CD4-positive, alpha-beta T cell treated with Interleukin-10 for 1 hour (primary cell): ENCODE results near the gene HSD11B1L.
"Not testable (repeated sequence)": the region's sequence is repeated elsewhere in the genome, so short reads cannot be mapped to it uniquely, and the experiment has no call there.

Experiments
- DNase-seq: peaks from one replicate; pipeline ENCODE4 v3.0.0-alpha.2; 2020

Gene HSD11B1L

DNA sequence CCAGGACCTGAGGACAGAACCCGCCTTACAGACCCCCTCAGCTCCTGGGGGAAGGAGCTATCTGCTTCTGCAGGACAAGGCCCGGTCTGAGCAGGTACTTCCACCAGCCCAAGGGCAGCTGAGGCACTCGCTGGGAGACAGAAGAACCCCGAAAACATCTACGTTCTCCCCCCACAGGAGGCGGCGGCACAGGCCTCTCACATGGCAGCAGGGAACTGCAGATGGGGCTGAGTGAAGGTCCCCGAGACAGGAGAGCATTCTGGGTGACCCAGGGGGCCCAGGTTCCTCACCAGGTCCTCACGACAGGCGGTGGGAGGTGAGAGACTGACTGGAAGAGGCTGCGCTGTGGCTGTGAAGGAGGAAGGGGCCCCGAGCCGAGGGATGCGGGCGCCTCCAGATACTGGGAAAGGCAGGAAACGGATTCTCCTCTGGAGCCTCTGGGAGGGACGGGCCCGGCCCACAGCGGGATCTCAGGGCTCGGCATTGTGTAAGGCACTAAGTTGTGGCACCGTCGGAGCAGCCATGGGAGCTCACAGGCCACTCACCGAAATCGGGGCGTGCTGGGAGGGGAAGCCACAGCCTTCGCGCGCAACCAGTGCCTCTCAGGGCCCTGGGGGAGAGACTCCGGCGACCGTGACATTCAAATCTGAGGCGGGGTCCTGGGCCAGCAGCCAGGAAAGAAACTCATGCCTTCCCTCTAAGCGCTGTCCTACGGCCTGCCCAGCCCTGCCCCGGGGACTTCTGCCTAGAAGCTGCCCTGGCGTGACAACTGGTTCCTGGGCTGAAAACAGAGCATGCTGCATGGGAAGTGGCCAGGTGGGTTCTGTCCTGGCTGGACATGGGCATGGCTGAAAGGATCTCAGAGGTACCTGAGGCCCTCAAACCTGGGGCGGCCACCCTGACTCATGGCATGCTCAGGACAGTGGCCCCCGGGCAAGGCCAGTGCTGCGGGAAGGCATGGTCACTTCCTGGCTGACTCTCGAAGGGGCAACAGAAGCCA, 23.3 kb downstream of the HSD11B1L start:
- DNase-seq, result no peak

DNA sequence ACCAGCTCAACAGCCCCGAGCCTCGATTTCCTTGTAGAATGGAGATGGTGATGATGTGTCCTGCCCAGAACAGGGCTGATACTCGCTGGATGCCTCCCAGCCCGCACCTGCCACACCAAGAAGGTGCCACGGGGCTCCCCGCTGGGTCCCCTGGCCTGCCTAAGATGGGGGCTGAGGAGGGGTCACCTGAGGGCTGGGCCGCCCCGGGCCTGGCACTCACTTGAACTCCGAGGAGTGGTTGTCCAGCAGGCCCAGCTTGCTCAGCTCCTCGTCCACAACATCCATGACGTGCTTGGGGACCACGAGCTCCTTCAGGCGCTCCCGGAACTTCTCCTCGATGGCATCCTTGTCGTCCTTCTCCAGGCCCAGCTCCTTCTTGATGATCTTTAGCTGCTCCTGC, 24.7 kb downstream of the HSD11B1L start:
- no peak for DNase-seq

DNA sequence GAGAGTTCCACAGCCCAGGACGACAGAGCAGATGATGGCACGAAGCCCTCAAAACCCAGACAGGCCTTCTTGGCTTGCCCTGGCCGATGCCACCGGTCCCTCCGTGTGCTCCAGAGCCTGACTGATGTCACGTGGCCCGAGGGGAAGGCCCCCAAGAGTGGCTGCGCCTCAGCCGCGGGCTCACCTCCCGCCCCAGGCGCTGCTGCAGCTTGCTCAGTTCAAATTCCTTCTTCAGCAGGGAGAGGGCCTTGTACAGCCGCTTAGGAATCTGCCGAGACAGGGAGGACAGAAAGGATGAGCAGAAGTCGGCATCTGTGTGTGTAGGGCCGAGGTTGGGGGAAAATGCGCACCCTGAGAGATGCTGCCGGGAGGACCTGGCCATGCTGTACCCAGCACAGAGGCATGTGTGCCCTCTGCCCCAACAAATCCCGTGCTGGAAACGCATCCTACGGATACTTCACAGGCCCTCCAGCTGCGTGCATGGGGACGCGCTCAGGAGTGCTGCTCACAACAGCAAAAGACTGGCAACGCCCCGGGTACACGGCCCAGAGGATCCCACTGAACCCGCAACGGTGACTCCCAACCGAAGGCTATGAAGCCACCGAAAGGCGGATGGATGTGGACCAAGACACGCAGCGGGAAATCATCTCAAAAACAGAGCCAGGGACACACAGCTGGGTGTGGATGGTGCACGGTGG, 26.2 kb downstream of the HSD11B1L start:
- no peak for DNase-seq

DNA sequence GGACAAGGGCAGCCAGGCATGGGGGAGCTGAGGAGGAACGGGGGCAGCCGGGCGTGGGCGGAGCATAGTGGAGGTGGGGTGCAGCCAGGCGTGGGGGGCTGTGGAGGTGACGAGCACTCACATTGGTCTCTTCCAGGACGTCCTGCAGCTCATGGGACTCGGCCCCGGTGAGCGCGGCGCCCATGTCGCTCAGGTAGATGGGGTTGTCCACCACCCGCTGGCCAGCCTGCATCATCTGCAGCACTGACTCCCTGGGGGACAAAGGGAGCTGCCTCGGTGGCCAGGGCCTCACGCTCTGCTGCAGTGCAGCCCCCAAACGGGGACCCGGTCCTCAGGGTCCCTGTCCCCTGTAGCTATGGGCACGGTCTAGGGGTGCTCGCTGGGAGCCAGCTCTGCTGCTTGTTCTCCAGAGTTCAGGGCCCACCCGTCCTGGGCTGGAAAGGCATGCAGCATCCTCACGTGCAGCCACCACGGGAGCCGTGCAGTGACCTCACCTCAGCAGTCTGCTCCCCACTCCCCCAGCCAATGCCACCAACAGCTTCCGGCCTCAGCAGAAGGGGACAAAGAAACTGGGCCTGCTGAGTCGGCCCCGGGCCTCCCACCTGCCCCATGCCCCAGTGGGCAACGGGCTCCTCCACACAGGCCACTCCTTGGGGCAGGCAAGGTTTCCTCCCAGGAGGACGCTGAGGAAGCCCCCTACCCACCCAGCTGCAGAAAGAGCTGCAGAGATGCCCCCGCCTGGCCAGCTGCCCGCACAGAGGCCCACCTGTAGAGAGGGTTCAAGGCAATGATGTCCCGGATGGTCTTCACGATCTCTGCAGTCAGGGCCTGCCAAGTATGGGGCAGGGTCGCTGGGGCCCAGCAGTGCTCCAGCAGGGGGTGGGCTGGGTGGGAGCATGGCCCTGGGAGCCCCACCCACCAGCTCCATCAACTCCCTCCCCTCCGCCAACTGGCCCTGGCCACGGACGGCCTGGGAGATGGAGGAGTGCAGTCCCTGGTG, 27.0 kb downstream of the HSD11B1L start:
- DNase-seq, result no peak

DNA sequence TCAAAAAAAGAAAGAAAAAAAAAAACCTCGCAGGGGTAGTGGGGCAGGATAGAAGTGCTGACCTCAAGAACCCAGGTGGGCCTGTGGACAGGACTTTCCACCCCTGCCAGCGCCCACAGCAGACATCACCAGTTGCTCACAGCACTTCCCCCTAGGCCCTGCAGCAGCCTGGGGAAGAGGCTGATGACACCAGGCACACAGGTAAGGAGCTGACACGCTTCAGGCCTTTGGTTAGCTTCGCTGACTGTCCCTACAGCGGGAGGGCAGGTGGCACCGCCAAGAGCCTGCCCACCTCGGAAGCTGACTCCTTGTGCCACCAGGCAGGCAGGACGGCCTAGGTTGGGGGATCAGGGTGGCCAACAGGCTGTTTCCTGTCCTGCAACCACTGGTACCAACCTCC, 30.2 kb downstream of the HSD11B1L start:
- no peak for DNase-seq

DNA sequence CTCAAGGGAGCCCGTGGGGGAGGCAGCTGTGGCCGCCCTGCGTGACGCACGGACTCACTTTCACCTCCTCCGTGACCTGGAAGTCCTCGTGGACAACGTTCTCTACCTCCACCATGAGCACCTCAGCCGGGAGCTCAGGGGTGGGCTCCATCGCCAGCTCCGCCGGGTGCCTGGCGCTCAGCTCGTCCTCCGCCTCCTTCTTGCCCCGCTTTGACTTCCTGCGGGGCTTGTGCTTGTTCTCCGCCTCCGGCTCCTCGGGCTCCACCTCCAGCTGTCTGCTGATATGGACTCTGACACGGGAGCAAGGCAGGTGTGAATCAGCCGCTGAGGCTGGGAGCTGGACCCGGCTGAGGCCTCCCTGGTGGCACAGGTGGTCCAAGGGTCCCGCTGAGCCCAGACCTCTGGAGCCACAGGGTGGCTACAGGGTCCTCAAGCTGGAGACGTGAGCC, 30.9 kb downstream of the HSD11B1L start:
- DNase-seq, result no peak

DNA sequence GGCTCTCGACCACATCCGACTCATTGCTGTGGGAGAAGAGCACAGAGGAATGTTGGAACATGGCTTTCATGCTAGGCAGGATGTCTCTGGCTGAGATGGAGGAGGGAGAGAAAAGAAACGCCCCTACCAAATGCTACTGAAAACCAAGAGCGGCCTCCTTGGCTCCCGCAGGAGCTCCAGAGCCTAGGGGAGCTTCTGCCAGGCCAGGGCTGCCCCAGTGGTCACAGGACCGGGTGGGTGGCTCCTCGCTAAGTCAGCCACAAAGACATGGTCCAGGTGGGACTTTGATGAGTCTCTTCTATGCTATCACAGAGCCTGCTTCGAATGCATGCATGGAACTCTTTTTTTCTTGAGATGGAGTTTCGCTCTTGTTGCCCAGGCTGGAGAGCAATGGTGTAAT, 32.4 kb downstream of the HSD11B1L start:
- no peak for DNase-seq

DNA sequence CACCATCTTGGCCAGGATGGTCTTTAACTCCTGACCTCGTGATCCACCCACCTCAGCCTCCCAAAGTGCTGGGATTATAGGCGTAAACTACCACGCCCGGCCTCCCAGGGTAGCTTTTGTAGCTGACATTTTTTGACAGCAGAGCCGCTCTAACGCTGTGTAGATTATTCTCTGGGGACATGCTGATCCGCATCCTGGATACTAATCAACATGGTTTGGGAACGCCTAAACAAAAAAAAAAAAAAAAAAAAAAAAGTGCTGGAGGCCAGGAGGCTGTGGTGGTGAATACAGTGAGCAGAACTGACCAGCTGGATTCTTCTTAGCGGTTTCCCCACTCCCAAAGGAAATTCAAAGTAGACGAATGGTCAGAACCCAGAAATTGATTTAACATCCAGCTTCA, 34.0 kb downstream of the HSD11B1L start:
- DNase-seq, result no peak

DNA sequence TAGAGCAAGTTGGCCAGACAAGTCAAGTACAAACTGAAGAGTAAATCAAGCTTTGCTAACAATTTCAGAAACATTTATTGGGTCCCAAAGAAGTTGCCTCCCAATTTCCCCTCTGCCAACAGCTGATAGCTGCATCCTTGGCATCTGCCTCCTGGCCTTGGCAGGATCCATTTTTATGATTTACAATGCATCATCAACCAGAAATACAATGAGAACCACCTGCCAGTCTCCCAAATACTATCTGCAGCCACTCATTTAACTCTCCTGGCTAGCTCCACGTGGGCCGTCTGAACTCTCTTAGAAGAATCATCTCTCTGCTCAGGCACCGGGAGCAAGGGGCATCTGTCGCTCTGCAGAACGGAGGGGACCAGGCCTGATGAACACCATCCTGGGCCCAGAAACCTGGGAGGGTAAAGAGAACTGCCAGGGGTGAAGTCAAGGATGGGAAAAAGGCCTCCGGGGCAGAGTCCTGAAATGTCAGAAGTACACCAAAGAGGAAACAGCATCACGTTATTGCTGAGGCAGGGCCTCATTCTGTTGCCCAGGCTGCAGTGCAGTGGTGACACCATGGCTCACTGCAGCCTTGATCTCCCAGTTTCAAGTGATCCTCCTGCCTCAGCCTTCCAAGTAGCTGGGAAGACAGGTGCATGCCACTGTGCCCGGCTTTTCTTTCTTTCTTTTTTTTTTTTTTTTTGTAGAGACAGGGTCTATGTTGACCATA, 36.5 kb downstream of the HSD11B1L start:
- DNase-seq, result no peak

DNA sequence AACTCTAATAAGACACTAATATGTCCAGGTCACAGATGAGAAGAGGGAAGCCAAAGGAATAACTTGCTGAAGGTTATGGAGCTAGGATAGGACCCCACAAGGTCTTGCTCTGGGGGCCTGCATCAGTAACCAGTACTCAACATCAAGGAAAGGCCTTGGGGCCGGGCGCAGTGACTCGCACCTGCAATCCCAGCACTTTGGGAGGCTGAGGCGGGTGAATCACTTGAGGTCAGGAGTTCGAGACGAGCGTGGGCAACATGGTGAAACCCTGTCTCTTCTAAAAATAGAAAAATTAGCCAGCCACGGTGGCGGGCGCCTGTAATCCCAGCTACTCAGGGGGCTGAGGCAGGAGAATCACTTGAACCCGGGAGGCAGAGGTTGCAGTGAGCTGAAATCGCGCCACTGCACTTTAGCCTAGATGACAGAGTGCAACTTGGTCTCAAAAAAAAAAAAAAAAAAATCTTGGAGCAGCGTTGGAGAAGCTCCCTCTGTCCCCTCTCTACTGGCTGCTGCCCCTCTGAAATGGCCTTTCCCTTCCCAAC, 37.3 kb downstream of the HSD11B1L start:
- no peak for DNase-seq

DNA sequence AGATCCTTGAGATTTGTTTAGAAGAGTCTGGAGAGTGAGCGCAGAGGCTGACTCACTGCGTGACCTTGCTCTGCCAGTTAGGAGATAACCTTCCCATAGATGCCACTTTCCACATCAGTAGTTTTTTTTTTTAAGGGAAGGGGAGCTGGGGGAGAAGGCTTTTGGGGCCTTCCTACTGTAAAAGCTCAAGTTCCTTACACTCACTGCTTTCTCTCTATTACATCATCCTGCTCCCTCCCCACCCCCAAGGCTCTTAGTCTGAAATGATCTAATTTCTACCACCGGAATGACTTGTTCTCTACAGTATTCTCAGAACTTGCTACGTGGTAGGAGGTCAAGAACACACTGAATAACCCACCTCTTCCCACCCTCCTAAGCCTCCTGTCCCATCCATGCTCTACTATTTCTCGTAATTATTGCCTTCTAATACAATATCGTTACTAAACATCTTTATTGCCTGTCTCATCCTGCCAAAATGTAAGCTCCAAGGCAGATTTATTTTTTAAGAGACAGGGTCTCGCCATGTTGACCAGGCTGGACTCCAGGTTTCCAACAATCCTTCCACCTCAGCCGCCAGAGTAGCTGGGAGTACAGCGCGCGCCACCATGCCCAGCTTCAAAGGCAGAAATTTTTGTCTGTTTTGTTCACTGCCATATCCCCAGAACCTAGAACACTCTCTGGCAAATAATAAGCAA, 37.9 kb downstream of the HSD11B1L start:
- DNase-seq, result no peak

DNA sequence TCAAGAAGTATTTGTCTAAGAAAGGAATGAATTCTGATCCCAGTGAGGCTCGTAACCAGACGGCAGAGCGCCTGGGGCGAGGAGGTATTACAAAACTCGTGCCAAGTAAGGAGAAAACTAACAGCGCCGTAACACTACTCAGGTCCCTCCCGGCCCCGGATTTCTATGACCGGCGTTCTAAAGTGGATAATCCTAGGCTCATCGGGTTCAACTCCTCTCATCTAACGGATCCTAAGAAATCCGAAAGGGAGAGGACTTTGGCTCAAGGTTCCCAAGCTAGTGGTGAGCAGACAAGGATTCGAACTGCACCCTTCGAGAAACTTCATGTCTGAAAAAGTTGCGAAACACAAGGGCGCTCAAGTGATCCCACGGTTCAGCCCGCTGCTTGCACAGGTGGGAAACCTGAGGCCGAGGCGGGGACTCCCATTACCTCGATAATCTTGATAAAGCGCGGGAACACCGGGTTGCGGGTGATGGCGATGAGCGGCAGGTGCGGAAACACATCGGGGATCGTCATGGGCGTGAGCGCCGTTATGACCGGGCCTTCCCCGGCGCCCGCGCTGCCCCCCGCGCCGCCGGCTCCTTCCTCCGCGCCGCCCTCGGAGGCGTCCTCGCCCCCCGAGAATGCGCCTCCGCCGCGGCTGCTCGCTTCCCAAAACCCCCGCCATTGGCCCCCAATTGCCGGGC, 38.6 kb downstream of the HSD11B1L start:
- DNase-seq, result no peak

DNA sequence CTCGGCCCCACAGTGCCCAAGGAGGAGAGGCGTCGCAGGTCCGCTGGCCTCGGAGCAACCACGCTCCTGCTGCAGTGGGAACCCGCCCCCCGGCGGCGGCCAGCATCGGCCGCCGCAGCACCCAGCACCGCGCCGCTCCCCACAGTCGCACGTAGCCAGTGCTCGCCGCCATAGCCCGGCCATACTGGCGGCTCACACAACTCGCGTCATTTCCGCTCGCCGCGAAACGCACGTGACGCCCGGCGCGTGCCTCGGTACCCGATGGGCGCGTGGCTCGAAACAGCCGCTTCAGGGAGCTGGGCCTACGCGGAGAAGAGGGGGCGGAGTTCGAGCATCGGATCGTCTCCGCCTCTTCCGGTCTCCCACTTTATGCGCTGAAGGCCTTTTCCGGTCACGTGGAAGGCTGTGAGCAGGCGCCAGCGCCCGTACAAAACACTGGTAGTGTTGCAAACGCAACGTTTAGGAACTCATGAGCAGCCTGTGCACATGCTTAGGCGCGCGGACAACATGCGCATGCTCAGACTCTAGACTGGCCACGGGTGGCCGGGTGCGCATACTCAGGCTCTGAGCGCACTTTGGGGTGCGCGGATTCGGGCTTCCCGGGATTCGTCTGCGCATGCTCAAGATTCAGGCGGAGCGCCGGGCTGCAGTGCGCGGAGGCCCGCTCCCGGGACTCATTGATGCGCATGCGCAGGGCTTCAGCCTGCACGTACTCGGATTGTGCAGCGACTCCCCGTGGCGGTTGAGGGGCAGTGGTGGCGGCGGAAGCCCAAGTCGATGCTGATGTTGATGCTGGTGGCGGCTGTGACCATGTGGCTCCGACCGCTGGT, 39.3 kb downstream of the HSD11B1L start, which contains the start of the genes CATSPERD and LONP1:
Gene CATSPERD (plus strand): TSS at position 677 of the 830 bp plus-strand sequence. CDS start 101 bp downstream, at position 778.
Gene LONP1 (minus strand): TSS at position 186 of the 830 bp plus-strand sequence. CDS start 14 bp downstream, at position 172.
- DNase-seq, result peak; percentile 98

DNA sequence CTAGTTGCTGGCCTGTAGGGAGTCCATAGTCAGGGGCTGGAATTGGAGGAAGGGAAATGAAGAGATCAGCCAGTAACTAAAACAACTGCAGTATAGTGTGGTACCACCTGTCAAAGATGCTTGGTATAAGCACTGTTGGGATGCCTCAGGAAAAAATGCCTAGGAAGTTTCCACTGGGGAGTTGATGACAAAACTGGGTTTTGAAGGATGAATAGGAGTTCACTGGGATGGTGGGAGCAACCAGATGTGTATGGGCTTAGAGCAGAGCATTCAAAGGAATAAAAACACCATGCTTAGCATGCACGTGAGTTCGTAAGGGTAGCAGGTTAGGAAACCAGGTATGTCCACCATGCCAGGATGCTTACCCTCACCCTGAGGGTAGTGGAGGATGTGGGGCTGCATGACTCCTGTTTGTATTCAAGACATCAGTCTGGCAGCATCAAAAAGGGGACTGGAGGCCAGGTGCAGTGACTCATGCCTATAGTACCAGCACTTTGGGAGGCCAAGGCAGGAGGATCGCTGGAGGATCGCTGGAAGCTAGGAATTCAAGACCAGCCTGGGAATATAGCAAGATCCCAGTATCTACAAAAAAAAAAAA, 46.7 kb downstream of the HSD11B1L start:
- no peak for DNase-seq

DNA sequence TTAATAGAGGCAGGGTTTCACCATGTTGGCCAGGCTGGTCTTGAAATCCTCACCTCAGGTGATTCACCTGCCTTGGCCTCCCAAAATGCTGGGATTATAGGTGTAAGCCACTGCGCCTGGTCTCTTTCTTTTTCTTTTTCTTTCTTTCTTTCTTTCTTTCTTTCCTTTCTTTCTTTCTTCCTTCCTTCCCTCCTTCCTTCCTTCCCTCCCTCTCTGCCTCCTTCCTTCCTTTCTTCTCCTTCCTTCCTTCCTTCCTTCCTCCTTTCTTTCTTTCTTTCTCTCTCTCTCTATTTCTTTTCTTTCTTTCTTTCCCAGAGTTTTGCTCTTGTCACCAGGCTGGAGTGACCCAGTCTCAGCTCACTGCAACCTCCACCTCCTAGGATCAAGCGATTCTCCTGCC, 52.3 kb downstream of the HSD11B1L start:
- DNase-seq, result not testable (repeated sequence)
